GM19372 (cell line): ENCODE data around the gene HMGCLL1.

Experiments
- ATAC-seq: cut with Tn5 transposase; IDR thresholded peaks from one replicate; pipeline ENCODE4 v1.9.1; 2021; ENCODE audit warnings: mild to moderate bottlenecking, low read depth, moderate library complexity; ENCODE audit not compliant: unreplicated experiment

The HMGCLL1 gene

DNA sequence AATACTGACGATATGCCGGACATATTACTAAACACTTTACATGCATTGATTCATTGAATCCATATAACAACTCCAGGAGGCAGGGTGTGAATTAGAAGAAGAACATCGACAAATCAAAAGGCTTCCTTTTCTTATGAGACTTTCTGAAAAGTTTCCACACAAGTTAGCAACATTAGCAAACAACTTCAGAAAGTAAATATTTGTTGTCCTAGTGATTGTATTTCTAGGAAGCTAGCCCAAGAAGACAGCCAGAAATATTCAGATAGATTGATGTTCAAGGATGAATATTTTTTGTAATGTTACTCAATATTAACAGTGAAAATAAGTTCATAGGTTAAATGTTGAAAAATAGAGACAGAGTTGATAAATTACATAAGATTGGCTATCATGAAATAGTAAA lies 131.1 kb downstream of the HMGCLL1 start:
- no peak for ATAC-seq

- ATAC-seq, result no peak
Measured at GRCh38 chr6:55445648-55446204, 133.3 kb downstream of the HMGCLL1 start.

GRCh38 chr6:55443238-55444134 lies 135.5 kb downstream of the HMGCLL1 start:
- no peak for ATAC-seq

DNA sequence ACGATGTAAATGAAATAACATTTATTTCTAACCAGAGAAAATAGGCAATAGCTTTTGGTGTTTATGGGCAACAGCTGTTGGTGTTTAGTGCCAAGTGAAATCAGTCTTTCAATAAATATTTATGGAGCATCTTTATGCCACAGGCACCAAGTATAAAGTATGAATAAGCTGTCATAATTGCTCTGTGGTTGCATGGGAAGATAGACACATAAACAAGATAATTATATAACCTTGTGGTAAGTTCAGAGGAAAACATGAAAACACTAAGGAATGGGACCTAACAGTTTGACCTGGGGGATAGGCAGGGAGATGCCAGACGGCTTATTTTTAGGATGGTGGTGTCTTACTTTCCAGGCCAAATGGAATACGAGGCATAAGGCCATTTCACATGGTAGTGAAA lies 140.8 kb downstream of the HMGCLL1 start:
- ATAC-seq, result no peak

DNA sequence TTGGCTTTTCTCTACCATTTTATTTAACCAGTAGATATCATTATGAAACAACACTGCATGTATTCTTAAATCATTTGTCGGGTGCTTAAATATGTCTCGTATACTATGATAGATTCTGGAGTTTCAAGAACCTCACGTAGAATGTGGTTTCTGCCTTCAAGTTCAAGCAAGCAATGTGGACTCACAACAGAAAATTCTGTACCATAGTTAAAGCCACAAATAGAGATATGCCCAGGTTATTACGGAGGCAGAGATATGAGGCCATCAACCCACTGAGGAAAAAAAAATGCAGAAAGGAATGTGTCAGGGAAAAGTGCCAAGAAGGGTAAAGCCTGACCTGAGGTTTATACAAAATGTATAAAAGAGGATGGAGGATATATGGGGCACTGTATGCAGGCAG lies 141.9 kb downstream of the HMGCLL1 start:
- ATAC-seq, result no peak

DNA sequence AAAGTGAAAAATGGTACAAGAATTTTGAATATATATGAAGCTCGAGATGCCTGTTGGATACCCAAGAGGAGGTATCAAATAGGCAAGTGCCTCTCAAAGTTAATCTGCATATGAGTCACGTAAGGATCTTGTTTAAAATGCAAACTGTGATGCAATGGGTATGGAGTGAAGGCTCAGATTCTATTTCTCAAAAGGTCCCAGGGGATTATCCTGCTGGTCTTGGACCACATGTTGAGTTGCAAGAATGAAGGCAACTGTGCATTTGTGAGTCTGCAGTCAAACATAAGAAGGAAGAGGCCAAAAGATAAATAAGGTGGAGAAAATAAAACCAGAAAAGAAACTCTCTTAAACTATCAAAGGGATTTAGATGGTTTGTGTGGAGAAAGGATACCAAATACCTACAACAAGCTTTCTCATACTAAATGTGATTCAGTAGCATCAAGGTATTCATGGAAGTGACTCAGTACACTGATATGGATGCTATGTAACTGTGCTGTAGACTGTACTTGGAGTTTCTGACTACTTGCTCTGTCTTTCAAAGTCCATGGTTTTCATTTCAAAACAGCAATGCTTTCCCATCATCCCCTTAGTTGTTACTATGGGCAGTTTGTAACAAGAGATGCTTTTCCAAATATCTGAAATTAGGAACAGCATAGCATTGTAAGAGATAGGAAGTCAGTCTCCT lies 145.4 kb downstream of the HMGCLL1 start:
- ATAC-seq, result no peak

DNA sequence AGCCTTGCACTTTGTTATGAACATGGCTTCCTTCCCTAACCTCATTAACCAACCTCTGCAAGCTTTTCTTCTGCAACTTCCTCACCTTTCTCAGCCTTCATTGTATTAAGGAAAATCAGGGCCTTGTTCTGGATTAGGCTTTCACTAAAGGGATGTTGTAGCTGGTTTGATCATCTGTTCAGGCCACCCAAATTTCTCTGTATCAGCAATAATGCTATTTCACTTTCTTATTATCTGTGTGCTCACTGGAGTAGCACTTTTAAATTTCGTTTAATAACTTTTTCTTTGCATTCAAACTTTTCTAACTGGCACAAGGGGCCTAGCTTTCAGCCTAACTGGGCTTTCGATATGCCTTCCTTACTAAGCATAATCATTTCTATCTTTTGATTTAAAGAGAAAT lies 155.1 kb downstream of the HMGCLL1 start:
- ATAC-seq, result no peak

- no peak for ATAC-seq
Measured at GRCh38 chr6:55410674-55411073, 168.3 kb downstream of the HMGCLL1 start.

DNA sequence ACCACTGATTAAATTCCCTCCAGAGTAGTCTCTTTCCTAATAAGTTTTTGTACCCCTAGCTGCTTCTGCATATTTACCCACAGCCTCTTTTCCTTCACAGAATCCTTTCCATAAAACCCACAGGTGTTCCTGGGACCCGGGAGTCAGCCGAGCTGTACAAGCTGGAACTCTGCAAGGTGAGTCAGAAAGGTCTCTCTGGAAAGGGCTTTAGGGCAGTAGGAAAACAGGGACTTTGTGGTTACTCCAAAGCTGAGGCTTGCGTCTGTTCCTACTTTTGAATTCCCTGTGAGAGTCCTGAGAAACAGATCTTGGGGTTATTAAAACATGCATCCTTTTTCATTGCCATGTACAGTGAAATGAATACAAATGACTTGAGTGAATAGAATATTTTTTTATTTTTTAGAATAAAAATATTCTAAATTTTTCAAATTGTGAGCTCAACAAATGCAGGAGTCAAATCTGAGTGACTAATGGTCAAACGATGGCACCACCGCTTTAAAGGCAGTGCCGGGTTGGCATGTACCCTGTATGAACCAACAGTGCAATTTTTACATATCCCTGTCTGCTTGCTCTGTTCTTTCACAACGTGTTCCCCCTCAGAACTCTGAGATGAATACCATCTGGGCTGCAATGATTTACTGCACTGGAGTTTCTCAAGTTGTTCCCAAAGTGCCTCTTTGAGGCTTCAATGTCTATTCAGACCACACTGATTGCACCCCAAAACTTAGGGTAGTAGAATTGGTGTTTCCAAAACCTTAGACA lies 173.3 kb downstream of the HMGCLL1 start:
- ATAC-seq, result no peak

DNA sequence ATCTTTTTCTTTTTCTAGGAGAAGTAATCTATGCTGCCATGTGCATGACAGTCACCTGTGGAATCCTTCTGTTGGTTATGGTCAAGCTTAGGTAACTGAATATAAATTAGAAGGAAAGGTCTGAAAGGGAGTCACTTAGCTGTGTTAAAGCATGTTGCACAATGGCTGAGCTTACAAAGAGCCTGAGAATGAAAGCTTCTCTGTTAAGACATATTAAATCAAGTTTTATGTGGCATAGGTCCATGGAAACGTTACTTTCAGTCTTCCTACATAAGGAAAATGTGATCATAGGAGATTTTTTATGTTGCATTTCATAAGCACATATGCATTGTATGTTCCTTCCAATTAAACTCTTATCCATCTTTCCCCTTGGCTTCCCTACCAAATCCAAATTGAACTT lies 179.6 kb downstream of the HMGCLL1 start:
- ATAC-seq, result no peak

DNA sequence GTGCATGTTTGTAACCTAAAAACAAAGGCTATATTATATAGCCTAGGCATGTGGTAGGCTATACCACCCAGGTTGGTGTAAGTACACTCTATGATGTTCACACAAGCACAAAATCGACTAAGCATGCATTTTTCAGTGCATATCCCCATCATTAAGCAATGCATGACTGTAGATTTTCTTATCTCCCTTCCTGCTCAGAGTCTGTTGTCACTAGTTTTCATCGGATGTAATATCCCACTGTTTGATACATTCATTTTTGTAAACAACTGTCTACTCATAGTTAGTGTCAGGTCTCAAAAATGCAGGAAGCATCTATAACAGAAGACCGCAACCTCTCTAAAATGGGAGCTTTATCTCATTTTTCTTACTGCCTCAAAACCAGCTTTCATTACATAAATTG lies 181.0 kb downstream of the HMGCLL1 start:
- no peak for ATAC-seq

DNA sequence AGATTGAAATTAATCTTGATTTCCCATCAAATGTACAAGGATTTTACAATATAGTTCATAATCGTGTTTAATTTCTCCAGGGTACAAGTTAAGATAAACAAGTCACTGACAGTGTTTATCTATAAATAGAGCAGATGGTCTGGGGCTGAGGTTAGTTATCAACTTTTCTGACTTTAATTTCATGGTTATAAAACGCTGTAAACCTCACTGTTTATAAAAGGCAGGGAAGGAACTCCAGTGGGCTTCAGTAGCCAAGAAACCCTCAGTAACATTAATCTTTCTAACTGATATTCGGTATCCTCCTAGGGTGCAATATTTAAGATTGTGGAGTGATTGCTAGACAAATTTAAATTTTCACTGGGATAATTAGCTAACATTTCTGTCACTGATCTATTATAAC lies 183.1 kb downstream of the HMGCLL1 start:
- no peak for ATAC-seq

GRCh38 chr6:55388211-55388610 lies 190.8 kb downstream of the HMGCLL1 start:
- no peak for ATAC-seq
